Activated T-cell treated with anti-CD3 and anti-CD28 coated beads for 4 hours (primary cell): ENCODE results near the gene ARL8A.
A peak's percentile ranks its signal among the peaks of the same experiment; 100 is the strongest.
"Not testable (repeated sequence)": the region's sequence is repeated elsewhere in the genome, so short reads cannot be mapped to it uniquely, and the experiment has no call there.

Experiments used
- DNase-seq: peaks from one replicate; pipeline ENCODE4 v3.0.0-alpha.2; 2020

Gene ARL8A

GRCh38 chr1:202156590-202156989 is 12.1 kb upstream of the ARL8A start:
- DNase-seq: no peak

GRCh38 chr1:202155478-202156021 is 11.0 kb upstream of the ARL8A start:
- DNase-seq: no peak

- no peak for DNase-seq
Observed at GRCh38 chr1:202154766-202155477, 10.4 kb upstream of the ARL8A start.

GRCh38 chr1:202154148-202154765 is 9.7 kb upstream of the ARL8A start:
- no peak for DNase-seq

- no peak for DNase-seq
Observed at GRCh38 chr1:202153284-202153683, 8.7 kb upstream of the ARL8A start.

GRCh38 chr1:202152399-202152798 is 7.9 kb upstream of the ARL8A start:
- DNase-seq: no peak

- no peak for DNase-seq
Observed at GRCh38 chr1:202151045-202151444, 6.5 kb upstream of the ARL8A start.

- no peak for DNase-seq
Observed at GRCh38 chr1:202150602-202151001, 6.1 kb upstream of the ARL8A start.

GRCh38 chr1:202150187-202150586 is 5.7 kb upstream of the ARL8A start:
- DNase-seq: no peak

- DNase-seq: no peak
Observed at GRCh38 chr1:202149566-202149965, 5.0 kb upstream of the ARL8A start.

- DNase-seq: no peak
Observed at GRCh38 chr1:202148391-202148790, 3.9 kb upstream of the ARL8A start.

- DNase-seq: no peak
Observed at GRCh38 chr1:202146993-202147392, 2.5 kb upstream of the ARL8A start.

GRCh38 chr1:202146279-202146678 is 1.7 kb upstream of the ARL8A start:
- DNase-seq: no peak

GRCh38 chr1:202145744-202146140 is 1.2 kb upstream of the ARL8A start:
- not testable (repeated sequence) for DNase-seq

- DNase-seq: no peak
Observed at GRCh38 chr1:202145068-202145743, 669 bp upstream of the ARL8A start.

GRCh38 chr1:202143768-202144401 is 652 bp downstream of the ARL8A start:
- no peak for DNase-seq

GRCh38 chr1:202143011-202143767 is 1.3 kb downstream of the ARL8A start:
- no peak for DNase-seq

- DNase-seq: not testable (repeated sequence)
Observed at GRCh38 chr1:202141468-202141867, 3.1 kb downstream of the ARL8A start.

GRCh38 chr1:202140833-202141232 is 3.7 kb downstream of the ARL8A start:
- DNase-seq: no peak

GRCh38 chr1:202135221-202135721 is 9.3 kb downstream of the ARL8A start:
- DNase-seq: peak; percentile 36

- DNase-seq: no peak
Observed at GRCh38 chr1:202134645-202135172, 9.8 kb downstream of the ARL8A start.

- DNase-seq: no peak
Observed at GRCh38 chr1:202133989-202134388, 10.5 kb downstream of the ARL8A start.
